Uterus (tissue), 2 donors: ENCODE results near the gene BRD2.

Source experiments
- CTCF ChIP-seq, 4 experiments: fragments of 200-600 bp in 2 of 4; fragments of 450-650 bp in 2 of 4; sonication (generic) in 2 of 4; IDR thresholded peaks; one replicate each; pipeline ENCODE4 v1.5.1; 2016 to 2019; ENCODE audit warnings: antibody characterized with exemption in 4 of 4, mild to moderate bottlenecking in 2 of 4, moderate library complexity in 1 of 4
- POLR2A ChIP-seq, 2 donors: fragments of 450-650 bp; IDR thresholded peaks; one replicate each; pipeline ENCODE4 v1.6.1; 2016; ENCODE audit warnings: antibody characterized with exemption in 2 of 2, mild to moderate bottlenecking in 1 of 2, moderate library complexity in 1 of 2

- no peak for TF ChIP-seq POLR2A (IDR thresholded peaks at IDR 0.05)
- no peak for TF ChIP-seq CTCF (IDR thresholded peaks at IDR 0.05)
Observed at GRCh38 chr6:33007831-33008400, 39.5 kb downstream of the BRD2 start.
